ENCODE data around the gene SHANK1.

The SHANK1 gene

GRCh38 chr19:50686310-50687032, 33.1 kb downstream of the SHANK1 start:
- DNase-seq (ENCODE audit: low spot score) = no peak

- DNase-seq (ENCODE audit: low spot score) = peak; percentile 97
Observed at GRCh38 chr19:50679177-50680125, 40.2 kb downstream of the SHANK1 start.

GRCh38 chr19:50678323-50678722, 41.3 kb downstream of the SHANK1 start:
- DNase-seq (ENCODE audit: low spot score) = no peak

- DNase-seq (ENCODE audit: low spot score) = no peak
Observed at GRCh38 chr19:50677636-50678035, 42.0 kb downstream of the SHANK1 start.

- DNase-seq (ENCODE audit: low spot score) = no peak
Observed at GRCh38 chr19:50676625-50677197, 42.9 kb downstream of the SHANK1 start.

- DNase-seq (ENCODE audit: low spot score) = no peak
Observed at GRCh38 chr19:50673118-50673517, 46.5 kb downstream of the SHANK1 start.

GRCh38 chr19:50670102-50670380, 49.6 kb downstream of the SHANK1 start:
- no peak for DNase-seq (ENCODE audit: low spot score)

- peak; percentile 69 for DNase-seq (ENCODE audit: low spot score)
Observed at GRCh38 chr19:50669302-50670101, 50.1 kb downstream of the SHANK1 start.

GRCh38 chr19:50668879-50669278, 50.7 kb downstream of the SHANK1 start:
- DNase-seq (ENCODE audit: low spot score) = no peak

- no peak for DNase-seq (ENCODE audit: low spot score)
Observed at GRCh38 chr19:50668416-50668815, 51.2 kb downstream of the SHANK1 start.

- no peak for DNase-seq (ENCODE audit: low spot score)
Observed at GRCh38 chr19:50667759-50668231, 51.8 kb downstream of the SHANK1 start.

- no peak for DNase-seq (ENCODE audit: low spot score)
Observed at GRCh38 chr19:50667177-50667758, 52.3 kb downstream of the SHANK1 start.

GRCh38 chr19:50666346-50667176, 53.0 kb downstream of the SHANK1 start:
- no peak for DNase-seq (ENCODE audit: low spot score)

- no peak for DNase-seq (ENCODE audit: low spot score)
Observed at GRCh38 chr19:50664204-50664603, 55.4 kb downstream of the SHANK1 start.

GRCh38 chr19:50663482-50663790, 56.2 kb downstream of the SHANK1 start:
- DNase-seq (ENCODE audit: low spot score) = no peak

GRCh38 chr19:50662651-50663481, 56.7 kb downstream of the SHANK1 start:
- no peak for DNase-seq (ENCODE audit: low spot score)

- DNase-seq (ENCODE audit: low spot score) = no peak
Observed at GRCh38 chr19:50661766-50662650, 57.6 kb downstream of the SHANK1 start.

GRCh38 chr19:50661023-50661422, 58.6 kb downstream of the SHANK1 start:
- DNase-seq (ENCODE audit: low spot score) = no peak

- DNase-seq (ENCODE audit: low spot score) = no peak
Observed at GRCh38 chr19:50660088-50660366, 59.6 kb downstream of the SHANK1 start.
